Neutrophil (primary cell): Measurements from ENCODE around the gene EIF4A2.

Experiments used
- H3K27ac ChIP-seq: fragments of 200-600 bp; sonication (generic); 2 replicates; pipeline ENCODE4 v1.5.1; 2016; ENCODE audit warnings: mild to moderate bottlenecking, moderate library complexity
- H3K27me3 ChIP-seq: fragments of 200-600 bp; sonication (generic); 2 replicates; pipeline ENCODE4 v1.6.0; 2016; ENCODE audit warnings: mild to moderate bottlenecking
- H3K36me3 ChIP-seq: fragments of 200-600 bp; sonication (generic); 2 replicates; pipeline ENCODE4 v1.5.1; 2017
- H3K4me1 ChIP-seq, 2 experiments: fragments of 200-600 bp in 1 of 2; sonication (generic) in 1 of 2; 1 replicate in 1 of 2; 2 replicates in 1 of 2; pipeline versions ENCODE4 v1.5.1 to v1.6.1; 2013 to 2016; ENCODE audit warnings: low read depth in 1 of 2, low read length in 1 of 2, mild to moderate bottlenecking in 1 of 2, moderate library complexity in 1 of 2; ENCODE audit not compliant: control insufficient read depth in 1 of 2, insufficient read depth in 1 of 2
- H3K4me3 ChIP-seq, 2 experiments: fragments of 200-600 bp in 1 of 2; sonication (generic) in 1 of 2; 1 replicate in 1 of 2; 2 replicates in 1 of 2; pipeline ENCODE4 v1.5.1; 2013 to 2016; ENCODE audit warnings: low read depth in 1 of 2, low read length in 1 of 2, mild to moderate bottlenecking in 1 of 2, moderate library complexity in 1 of 2
- H3K9me3 ChIP-seq: fragments of 200-600 bp; sonication (generic); 2 replicates; pipeline ENCODE4 v1.5.1; 2016
- CTCF ChIP-seq: fragments of 200-600 bp; sonication (generic); IDR thresholded peaks from 2 replicates; pipeline ENCODE4 v1.5.1; 2016; ENCODE audit warnings: antibody characterized with exemption

The EIF4A2 gene

DNA sequence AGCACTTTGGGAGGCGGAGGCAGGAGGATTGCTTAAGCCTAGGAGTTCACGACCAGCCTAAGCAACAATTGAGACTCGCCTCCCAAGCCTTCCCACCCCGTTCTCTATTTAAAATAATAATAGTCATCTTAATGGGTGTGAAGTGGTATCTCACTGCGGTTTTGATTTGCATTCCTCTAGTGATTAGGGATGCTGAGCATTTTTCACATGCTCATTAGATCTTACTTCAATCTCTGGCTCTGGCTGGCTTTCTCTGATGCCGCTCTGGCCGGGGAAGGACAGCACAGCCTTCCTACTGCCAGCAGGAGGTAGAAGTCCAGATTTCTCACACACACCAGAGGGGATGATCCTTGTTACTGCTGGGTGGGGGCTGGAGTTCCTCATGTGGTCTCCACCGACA is 7.4 kb upstream of the EIF4A2 start:
- Histone ChIP-seq H3K4me1 (peaks cover 12 to 14% of the 10 kb centered on the region in 2 experiments), H3K27ac (no peak overlapping the region), H3K27me3 (peaks cover 34% of the 10 kb centered on the region), H3K36me3 (no peaks in the 10 kb centered on the region), H3K4me3 (no peak overlapping the region), H3K9me3 (no peaks in the 10 kb centered on the region)
- TF ChIP-seq CTCF: no peak

DNA sequence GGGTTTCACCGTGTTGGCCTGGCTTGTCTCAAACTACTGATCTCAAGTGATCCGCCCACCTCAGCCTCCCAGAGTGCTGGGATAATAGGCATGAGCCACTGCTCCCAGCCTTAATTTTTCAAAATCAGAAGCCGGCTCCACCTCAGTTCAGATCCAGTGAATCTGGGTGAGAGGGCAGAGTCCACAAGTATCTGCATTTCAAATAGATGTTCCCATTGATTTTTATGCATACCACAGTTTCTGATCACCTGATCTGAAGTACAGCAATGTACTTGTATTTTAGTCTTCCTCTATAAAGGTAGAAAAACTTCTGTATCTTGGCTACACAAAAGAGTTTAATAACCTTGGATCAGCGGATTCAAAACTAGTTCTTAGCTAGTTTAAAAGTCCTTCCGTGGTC is 4.2 kb upstream of the EIF4A2 start:
- Histone ChIP-seq H3K4me1 (peaks cover 9 to 10% of the 10 kb centered on the region in 2 experiments), H3K9me3 (no peaks in the 10 kb centered on the region), H3K27ac (no peak overlapping the region), H3K4me3 (no peak overlapping the region), H3K27me3 (peaks cover 31% of the 10 kb centered on the region), H3K36me3 (peaks cover 3% of the 10 kb centered on the region)
- TF ChIP-seq CTCF: no peak

DNA sequence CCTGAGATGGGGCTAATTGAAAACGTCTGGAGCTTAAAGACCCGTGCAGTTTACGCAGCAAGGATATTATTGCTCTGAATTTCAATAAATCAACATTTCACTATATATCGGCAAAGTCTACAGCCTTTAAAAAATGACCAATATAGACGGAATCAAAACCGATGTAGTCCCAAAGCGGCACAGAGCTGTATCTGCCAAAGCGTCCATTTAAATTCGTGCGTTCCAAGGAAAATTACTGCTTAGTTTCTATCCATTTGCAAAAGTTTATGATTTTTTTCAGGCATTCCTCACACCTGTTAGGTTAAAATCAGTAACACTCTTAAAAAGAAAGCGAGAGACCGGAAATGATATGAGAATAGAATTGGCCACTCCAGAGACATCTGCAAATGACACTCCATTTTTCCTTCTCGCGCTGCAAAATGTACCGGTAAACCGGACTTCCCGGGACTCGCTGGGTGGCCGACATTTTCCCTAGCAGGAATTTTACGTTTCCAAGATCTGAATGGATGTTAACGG is 777 bp upstream of the EIF4A2 start:
- no peak for TF ChIP-seq CTCF
- Histone ChIP-seq H3K4me3 (peak overlapping the region; percentile 89 to 91), H3K36me3 (peaks cover 36% of the 10 kb centered on the region), H3K27ac (peak overlapping the region; percentile 89), H3K9me3 (no peaks in the 10 kb centered on the region), H3K27me3 (peaks cover 21% of the 10 kb centered on the region), H3K4me1 (peaks cover 28 to 29% of the 10 kb centered on the region in 2 experiments)

DNA sequence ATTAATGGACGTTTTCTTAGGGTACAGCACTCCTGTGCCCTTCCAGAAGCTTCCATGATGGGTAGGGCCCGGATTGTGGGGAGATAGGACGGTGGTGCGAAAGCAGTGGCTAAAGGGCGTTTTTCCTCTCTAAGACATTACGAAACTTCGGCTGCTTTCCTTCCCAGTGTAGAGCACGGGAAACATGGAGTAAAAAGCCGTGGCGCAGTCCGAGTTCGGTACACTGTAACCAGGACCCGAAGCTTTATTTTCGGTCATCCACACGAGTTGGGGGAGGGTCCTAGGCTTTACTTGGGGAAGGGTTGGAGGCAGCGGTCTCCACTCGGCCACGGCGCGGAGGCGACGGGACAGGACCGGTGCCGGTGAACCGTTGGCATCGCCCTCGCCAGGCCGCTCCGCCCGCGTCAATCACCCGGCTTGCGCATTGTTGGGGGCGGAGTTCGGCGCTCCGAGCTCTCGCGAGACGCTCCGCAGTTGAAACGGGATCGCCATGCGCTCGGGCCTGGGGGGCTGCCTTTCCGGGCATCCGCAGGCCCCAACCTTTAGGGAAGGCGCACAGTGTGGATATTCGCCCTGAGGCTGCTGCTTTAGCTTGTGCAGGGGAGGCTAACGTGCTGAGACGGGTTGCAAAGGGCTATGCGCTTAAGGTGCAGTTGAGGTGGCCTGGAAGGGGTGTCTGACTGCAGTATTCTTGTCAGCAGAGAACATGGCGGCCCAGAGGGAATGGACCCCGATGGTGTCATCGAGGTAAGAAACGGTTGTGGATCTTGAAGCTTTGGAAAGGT is 546 bp downstream of the EIF4A2 start:
- Histone ChIP-seq H3K27me3 (peaks cover 18% of the 10 kb centered on the region), H3K36me3 (peaks cover 49% of the 10 kb centered on the region), H3K4me1 (peaks cover 28 to 29% of the 10 kb centered on the region in 2 experiments), H3K27ac (peak overlapping the region; percentile 89), H3K4me3 (peak overlapping the region; percentile 89 to 91), H3K9me3 (no peaks in the 10 kb centered on the region)
- no peak for TF ChIP-seq CTCF

GRCh38 chr3:186784820-186785494 is 1.6 kb downstream of the EIF4A2 start:
- Histone ChIP-seq H3K27me3 (peaks cover 16% of the 10 kb centered on the region), H3K36me3 (peaks cover 59% of the 10 kb centered on the region), H3K4me1 (peaks cover 28 to 29% of the 10 kb centered on the region in 2 experiments), H3K9me3 (no peaks in the 10 kb centered on the region), H3K4me3 (peak overlapping the region; percentile 89 to 91), H3K27ac (no peak overlapping the region)
- no peak for TF ChIP-seq CTCF
